TTC549 (cell line): ENCODE results near the gene FGF12.

Experiments used
- FAIRE-seq: peaks from 2 replicates; lab custom pipeline; 2012; peaks lifted over from hg19 to GRCh38; lab: Jason Lieb, UNC

The FGF12 gene

GRCh38 chr3:192091831-192092230 lies 635.5 kb downstream of the FGF12 start:
- no peak for FAIRE-seq

DNA sequence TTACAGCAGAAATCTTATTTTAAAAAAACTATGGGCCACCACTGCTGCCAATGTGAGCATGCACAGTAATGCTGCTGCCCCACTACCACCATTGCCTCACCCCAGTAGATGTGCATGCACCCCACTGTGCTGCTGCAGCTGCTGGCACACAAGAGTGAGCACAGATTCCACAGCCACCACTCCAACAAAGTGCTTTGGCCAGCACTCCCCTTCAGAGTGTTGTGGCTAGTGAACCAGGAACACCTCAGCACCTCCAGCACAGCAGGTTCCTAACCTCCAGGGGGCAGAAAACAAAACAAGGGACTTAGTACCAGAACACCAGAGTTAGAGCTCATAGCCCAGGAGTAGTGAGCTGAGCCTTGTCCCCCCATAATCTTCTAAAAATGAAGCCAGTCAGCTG lies 636.8 kb downstream of the FGF12 start:
- FAIRE-seq: no peak
